GM10266 (cell line): ENCODE data around the gene MKRN2.

ENCODE experiments used
- DNase-seq: peaks from one replicate; pipeline ENCODE4 v3.0.0; 2012; ENCODE audit errors: extremely low spot score
- CTCF ChIP-seq: IDR thresholded peaks from 2 replicates; pipeline ENCODE4 v1.5.1; 2012; ENCODE audit warnings: mild to moderate bottlenecking, low read depth; ENCODE audit not compliant: control insufficient read depth, insufficient read depth; ENCODE audit errors: missing control alignments

Gene MKRN2

DNA sequence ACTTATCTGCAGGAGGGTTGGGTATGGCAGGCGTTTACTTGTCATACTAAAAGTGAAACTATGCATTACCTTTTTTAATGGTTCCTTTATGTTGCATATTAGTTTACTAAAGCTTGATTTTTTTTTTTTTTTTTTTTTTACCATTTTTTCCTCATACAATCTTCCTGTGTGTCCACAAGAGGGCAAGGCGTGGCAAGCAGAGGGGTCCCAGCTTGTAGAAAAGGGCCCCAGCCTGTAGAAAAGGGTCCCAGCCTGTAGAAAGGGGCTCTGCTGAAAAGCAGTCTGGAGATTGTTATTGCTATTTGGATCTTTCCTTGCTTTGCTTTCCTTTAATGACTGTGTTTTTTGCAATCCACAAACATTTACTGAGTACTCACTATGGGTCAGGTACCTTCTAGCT is 21.9 kb downstream of the MKRN2 start:
- no peak for DNase-seq
- no peak for TF ChIP-seq CTCF

DNA sequence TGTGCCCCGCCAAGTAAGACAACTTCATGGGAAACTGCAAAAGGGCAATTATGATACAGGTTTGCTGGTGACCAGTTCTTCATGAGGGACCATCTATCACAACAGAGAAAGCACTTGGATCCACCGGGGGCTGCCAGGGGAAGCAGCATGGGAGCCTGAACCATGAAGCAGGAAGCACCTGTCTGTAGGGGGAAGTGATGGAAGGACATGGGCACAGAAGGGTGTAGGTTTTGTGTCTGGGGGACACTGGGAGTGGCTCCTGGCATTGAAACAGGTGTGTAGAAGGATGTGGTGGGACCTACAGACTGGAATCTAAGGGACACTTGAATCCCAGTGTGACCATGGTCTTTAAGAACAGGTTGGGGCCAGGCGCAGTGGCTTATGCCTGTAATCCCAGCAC is 22.6 kb downstream of the MKRN2 start:
- DNase-seq: no peak
- no peak for TF ChIP-seq CTCF

DNA sequence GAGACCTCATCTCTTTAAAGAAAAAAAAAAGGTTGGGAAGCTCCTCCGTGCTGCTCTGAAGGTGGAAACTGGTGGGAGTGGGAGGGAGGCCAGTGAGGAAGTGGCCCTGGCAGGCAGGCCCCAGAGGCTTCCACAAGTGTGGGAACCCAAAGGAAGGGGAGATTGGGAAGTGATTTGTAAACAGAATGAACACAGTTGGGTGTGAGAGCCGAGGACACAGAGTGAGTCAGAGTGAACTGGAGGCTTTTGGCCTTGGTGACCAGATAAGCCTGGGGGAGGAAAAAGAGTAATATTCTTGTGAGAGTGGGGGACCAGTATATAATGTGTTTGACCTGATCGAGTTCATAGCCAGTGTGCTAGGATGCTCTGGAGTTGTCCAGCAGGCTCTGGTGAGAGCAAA is 23.0 kb downstream of the MKRN2 start:
- no peak for TF ChIP-seq CTCF
- no peak for DNase-seq

DNA sequence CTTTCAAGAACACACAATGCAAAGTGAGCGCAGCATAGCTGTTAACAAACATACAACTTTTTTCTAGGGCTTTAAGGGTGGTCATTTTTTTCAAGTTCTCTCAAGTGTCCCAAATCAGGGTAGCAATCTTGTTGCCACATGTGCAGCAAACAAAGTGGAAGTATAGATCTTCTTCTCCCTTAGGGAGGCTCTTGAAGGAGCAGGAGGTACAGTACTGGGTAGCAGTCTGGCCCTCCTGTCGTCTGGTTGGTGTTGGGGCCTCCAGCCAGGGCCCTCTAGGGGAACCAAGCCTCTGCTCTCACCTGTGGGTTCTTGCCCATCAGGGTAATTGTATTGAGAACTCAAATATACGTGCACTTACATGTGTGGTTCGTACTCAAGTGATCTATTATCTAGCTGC is 25.8 kb downstream of the MKRN2 start:
- TF ChIP-seq CTCF: no peak
- DNase-seq: no peak

DNA sequence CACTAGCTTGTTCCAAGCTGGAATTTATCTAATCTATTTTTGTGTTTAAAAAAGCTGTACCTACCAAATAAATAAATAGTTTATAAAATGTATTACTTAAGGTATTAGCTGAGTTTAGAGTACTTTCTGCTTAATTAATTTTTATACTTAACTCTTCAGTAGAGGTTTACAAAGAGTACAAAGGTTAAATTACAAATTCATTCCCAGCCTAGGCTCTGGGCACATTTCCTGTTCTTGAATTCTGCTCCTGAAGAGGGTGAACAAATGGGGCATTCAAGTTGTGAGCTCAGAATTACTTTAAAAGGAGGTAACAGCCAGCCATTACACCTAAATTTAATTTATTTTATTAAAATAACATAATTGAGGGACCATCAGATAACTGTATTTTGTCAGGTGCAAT is 26.4 kb downstream of the MKRN2 start:
- no peak for DNase-seq
- no peak for TF ChIP-seq CTCF

- TF ChIP-seq CTCF: no peak
- DNase-seq: no peak
Measured at GRCh38 chr3:12584083-12584482, 27.2 kb downstream of the MKRN2 start.

- no peak for TF ChIP-seq CTCF
- no peak for DNase-seq
Measured at GRCh38 chr3:12585181-12585580, 28.3 kb downstream of the MKRN2 start.
